HG03095 (cell line): Measurements from ENCODE around the gene UBE2J2.

Experiments used
- ATAC-seq: cut with Tn5 transposase; IDR thresholded peaks from one replicate; pipeline ENCODE4 v1.9.1; 2021; ENCODE audit warnings: moderate library complexity; ENCODE audit not compliant: unreplicated experiment

The UBE2J2 gene

GRCh38 chr1:1282998-1283397 lies 9.3 kb upstream of the UBE2J2 start:
- ATAC-seq, result no peak

- no peak for ATAC-seq
Measured at GRCh38 chr1:1281533-1282321, 8.1 kb upstream of the UBE2J2 start.

DNA sequence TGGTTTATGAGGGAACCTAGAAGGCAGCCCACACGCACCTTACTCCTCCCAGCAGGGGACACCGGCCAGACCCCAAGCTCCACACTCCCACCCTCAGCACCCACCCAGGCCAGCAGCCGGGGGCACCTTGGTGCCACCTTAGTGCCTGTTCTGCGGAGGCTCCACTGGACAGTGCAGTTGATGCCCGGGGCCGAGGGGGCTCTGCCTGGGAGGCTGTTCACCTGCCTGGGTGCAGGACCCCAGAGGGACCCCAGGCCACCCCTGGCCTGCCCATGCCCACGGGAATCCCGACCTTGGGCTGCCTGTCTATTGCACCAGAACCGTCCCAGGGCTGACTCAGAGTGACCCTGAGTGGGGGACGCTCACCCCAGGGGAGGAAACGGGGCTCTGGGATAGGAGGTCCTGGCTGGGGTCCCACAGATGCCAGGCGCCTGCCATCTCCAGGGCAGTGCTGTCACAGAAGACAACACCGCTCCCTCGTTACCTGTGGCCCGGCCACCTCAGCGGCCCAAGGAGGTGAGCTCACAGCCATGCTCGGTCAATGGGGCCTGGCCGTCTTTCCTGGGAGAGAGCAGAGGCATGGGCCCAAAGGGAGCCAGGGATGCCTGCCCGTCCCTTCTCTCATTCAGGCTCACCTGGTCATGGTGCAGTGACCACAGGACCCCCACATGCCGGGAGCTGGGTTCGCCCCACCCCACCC lies 7.3 kb upstream of the UBE2J2 start:
- ATAC-seq, result no peak

DNA sequence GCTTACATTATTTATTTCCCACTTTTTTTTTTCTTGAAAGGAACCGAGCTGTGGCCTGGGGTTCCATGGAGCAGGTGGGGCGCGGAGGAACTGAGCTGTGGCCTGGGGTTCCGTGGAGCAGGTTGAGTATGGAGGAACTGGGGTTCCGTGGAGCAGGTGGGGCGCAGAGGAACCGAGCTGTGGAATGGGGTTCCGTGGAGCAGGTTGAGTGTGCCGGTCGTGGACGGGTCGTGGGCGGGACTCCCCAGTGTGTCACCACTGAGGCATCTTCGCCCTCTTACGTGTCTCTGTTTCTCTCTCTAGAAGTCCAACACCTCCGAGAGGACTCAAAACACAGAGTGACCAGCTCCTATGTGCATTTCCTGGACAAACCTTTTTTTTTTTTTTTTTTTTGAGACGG lies 5.4 kb upstream of the UBE2J2 start:
- no peak for ATAC-seq

DNA sequence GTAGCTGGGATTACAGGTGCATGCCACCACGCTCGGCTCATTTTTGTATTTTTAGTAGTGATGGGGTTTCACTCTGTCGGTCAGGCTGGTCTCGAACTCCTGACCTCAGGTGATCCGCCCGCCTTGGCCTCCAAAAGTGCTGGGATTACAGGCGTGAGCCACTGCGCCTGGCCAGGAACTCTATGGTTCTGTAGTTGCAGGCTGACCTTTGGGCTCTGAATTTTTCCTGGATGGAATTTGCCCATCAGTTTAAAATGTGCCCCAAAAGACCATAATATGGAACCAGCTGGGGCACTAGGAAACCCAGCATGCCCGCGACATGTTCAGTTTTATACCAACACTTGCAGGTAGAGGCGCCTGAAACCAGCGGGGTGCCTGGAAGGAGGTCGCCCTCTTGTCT lies 5.0 kb upstream of the UBE2J2 start:
- ATAC-seq, result no peak

DNA sequence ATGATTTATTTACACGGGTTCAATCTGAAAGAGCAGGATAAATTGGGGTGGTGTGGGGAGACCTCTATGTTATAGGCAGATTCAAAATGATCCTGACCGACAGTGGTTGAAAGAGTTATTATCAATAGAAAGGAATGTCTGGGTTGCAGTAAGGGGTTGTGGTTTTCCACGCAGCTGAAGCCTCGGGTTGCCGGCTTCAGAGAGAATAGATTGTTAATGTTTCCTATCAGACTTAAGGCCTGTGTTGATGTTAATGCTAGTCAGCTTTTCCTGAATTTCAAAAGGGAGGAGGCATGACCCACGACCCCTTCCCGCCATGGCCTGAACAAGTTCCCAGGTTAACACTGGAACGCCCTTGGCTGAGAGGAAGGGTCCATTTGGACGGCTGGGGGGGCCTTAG lies 2.2 kb upstream of the UBE2J2 start:
- ATAC-seq, result no peak

- no peak for ATAC-seq
Measured at GRCh38 chr1:1274931-1275431, 1.3 kb upstream of the UBE2J2 start.

DNA sequence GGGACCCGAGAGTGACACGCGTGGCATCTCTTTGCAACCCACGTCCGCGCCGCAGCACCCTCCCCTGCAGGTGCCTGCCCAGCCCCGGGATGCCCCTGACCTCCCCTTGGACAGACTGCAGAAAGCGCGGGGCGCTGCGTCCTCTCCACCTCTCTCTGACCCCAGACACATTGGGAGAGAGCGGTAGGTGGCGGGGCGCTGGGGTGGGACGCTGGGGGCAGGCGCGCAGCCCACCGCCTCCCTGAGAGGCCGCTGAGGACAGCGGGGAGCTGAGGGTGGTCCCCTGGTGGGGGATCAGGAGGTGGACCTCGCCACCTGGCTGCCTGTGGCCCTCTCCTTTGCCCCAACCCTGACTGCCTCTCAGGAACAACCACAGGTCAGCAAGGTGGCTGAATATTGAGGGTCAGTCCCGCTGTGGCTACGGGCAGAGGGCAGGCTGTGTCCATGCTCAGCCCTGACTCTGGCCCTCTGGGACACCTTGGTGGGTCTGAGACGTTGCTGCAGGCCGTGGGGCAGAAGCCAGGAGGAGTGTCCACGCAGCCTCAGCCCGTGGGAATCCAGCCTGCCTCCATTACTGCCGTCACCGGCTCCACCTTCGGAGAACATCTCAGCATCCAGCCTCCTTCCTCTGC lies 761 bp upstream of the UBE2J2 start:
- ATAC-seq, result no peak

DNA sequence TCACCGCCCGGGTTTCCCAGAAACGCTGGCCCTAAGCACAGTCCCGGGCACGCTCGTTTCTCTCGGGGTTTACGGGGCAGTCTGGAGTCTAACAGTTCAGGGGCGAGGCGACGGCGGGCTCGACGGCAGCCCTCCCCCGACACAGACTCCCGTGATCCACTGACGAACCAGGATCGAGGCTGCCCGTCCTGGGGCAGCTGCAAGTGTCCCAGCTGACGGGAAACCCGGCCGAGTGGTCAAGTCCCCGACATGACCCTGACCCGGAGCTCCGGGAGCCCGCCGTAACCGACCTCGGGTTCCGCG lies 494 bp downstream of the UBE2J2 start:
- peak; percentile 16 for ATAC-seq

- ATAC-seq, result no peak
Measured at GRCh38 chr1:1272341-1273208, 1.1 kb downstream of the UBE2J2 start.

- ATAC-seq, result no peak
Measured at GRCh38 chr1:1270813-1271212, 2.8 kb downstream of the UBE2J2 start.

DNA sequence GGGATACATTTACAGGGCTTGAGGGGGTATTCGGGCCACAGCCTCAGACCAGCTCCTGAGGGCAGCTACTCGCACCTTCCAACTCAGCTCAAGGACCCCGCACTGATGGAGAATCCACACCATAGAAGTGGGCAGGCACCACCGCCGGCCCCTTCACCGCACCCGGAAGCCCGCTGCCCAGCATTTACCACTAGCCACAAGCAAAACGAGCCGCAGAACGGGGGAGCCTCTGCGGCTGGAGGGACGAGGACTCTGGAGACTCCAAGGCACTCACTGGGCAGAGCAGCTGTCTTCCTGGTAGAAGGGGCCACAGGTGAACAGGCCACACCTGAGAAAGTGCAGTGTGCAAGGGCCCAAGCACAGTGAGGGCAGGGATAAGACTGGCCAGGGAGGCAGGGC lies 5.4 kb downstream of the UBE2J2 start:
- no peak for ATAC-seq

- ATAC-seq, result no peak
Measured at GRCh38 chr1:1267488-1268283, 6.0 kb downstream of the UBE2J2 start.

- ATAC-seq, result no peak
Measured at GRCh38 chr1:1264868-1265272, 8.8 kb downstream of the UBE2J2 start.

DNA sequence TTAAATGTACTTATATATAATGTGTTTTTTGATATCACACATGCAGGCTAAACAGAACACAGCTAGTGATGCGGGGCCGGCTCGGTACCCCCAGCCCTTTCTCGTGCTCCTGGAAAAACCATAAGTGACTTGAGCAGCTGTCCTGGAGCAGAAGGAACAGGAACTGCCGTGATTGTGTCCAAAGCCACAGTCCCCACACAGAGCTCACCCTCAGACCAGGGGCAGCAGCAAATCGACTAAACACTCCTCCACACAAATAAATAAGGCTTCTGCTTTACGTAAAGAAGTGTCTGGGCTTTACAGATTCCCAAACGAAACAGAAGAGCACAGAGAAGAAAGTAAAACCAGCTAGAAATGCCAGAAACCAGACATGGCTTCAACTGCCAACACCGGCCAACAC lies 9.6 kb downstream of the UBE2J2 start:
- ATAC-seq, result no peak

GRCh38 chr1:1262758-1263157 lies 10.9 kb downstream of the UBE2J2 start:
- ATAC-seq, result no peak

- ATAC-seq, result no peak
Measured at GRCh38 chr1:1262071-1262470, 11.6 kb downstream of the UBE2J2 start.

- ATAC-seq, result no peak
Measured at GRCh38 chr1:1260843-1261560, 12.7 kb downstream of the UBE2J2 start.

GRCh38 chr1:1259951-1260600 lies 13.6 kb downstream of the UBE2J2 start:
- no peak for ATAC-seq
